Vagina (tissue), 2 donors: ENCODE data around the gene BUB3. TPM values are rescaled to one million over a fixed set of nuclear protein-coding genes. Genes with fewer than 3 reads are reported as not detected.

Source experiments
- DNase-seq, 2 donors: peaks; one replicate each; pipeline ENCODE4 v3.0.0-alpha.2; 2017; ENCODE audit errors: extremely low spot score in 2 of 2
- H3K27ac ChIP-seq: fragments of 200-600 bp; sonication (generic); one replicate; pipeline ENCODE4 v1.5.1; 2019
- H3K27me3 ChIP-seq: fragments of 200-600 bp; sonication (generic); one replicate; pipeline ENCODE4 v1.5.1; 2019
- H3K36me3 ChIP-seq, 2 donors: fragments of 200-600 bp; sonication (generic); one replicate each; pipeline ENCODE4 v1.5.1; 2017 to 2019
- H3K4me1 ChIP-seq: fragments of 200-600 bp; sonication (generic); one replicate; pipeline ENCODE4 v1.5.1; 2019
- H3K4me3 ChIP-seq, 2 donors: fragments of 200-600 bp; sonication (generic); 1 replicate in 1 of 2; 2 replicates in 1 of 2; pipeline ENCODE4 v1.5.1; 2016 to 2019
- H3K9me3 ChIP-seq: fragments of 200-600 bp; sonication (generic); one replicate; pipeline ENCODE4 v1.5.1; 2019
- POLR2A ChIP-seq, 2 donors: fragments of 450-650 bp; IDR thresholded peaks; one replicate each; pipeline ENCODE4 v1.6.1; 2017; ENCODE audit warnings: antibody characterized with exemption in 2 of 2, mild to moderate bottlenecking in 2 of 2, moderate library complexity in 2 of 2
- POLR2AphosphoS5 ChIP-seq, 2 donors: sonication (generic); formaldehyde crosslinking; IDR thresholded peaks; one replicate each; pipeline ENCODE4 v1.9.0; 2017; ENCODE audit warnings: antibody characterized with exemption in 2 of 2, mild to moderate bottlenecking in 2 of 2, low read depth in 1 of 2; ENCODE audit not compliant: insufficient read depth in 1 of 2
- intact Hi-C: fragments of 100-400 bp; cut with DNase I; formaldehyde crosslinking; loops from one replicate; pipeline ENCODE4 v1.15.1; 2023
- total RNA-seq: library from RNA; depleted of rRNA; stranded (reverse); fragments of >200 nt; gene quantifications from one replicate; pipeline ENCODE4 v1.2.3, GENCODE V29; 2016
- TF ChIP-seq, protein P1 (sequence below), 3 experiments: fragments of 450-650 bp in 2 of 3; fragments of 200-600 bp in 1 of 3; sonication (generic) in 1 of 3; IDR thresholded peaks; one replicate each; pipeline ENCODE4 v1.5.1; 2017 to 2019; ENCODE audit warnings: antibody characterized with exemption in 3 of 3, mild to moderate bottlenecking in 2 of 3, moderate library complexity in 2 of 3

The BUB3 gene
- total RNA-seq, 1 donor from 2014 or later, result 128 TPM

DNA sequence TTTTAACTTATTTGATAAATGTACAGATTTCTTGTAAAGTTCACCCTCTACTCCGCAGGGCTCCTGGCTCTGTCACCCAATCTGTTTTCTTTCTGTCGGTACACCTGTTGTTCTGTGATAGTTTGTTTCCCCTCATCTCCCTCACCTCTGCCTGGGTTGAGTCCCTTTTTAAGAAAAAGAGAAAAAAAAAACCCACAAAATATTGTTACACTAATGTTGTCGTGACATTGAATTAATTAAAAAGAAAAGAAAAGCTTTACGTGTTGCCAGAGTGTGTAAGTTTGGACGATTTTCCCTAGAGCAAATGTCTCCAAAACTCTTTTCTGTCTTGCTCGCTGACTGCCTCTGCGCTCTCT is 15.1 kb upstream of the BUB3 start:
- intact Hi-C loops, result no loop called here

DNA sequence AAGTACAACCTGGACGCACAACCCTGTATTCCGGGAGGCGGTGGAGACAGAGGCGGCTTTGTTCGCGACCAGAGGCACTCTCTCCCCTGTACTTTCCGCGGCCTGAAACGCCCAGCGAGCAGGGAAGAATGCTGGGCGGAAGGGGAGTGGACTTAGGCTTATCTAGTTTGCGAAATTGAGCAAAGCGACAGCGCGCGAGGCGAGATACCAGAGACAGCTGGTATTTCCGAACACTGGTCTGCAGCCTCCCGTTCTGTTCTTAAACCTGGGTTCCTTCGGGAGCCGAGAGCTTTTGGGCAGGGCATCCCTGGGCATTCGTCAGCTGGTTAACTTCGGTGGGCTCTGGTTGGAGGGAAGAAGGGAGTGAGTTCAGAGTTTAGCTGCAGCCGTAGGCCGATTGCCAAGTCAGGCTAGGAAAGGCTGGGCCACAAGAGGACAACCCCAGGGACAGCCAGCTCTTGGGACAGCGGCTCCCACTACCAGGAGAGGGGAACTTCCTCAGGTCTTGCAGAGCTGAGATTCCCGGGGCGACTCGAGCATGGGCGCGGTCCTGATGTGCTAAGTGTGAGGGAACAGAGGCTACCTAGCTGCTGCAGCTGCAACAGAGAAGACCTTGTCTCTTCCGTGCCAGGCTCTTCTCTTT is 14.6 kb upstream of the BUB3 start:
- no peaks in the 10 kb centered on the region for H3K36me3 ChIP-seq
- peaks cover 32% of the 10 kb centered on the region for H3K4me1 ChIP-seq
- peaks cover 48% of the 10 kb centered on the region for H3K27me3 ChIP-seq
- intact Hi-C loops, result no loop called here
- H3K27ac ChIP-seq, result no peak overlapping the region
- no peak for DNase-seq
- no peak overlapping the region for H3K4me3 ChIP-seq
- H3K9me3 ChIP-seq, result no peaks in the 10 kb centered on the region
- TF ChIP-seq POLR2AphosphoS5 (IDR thresholded peaks at IDR 0.05; ENCODE audit: insufficient read depth in 1 of 2, low read depth in 1 of 2) (no peak), POLR2A (IDR thresholded peaks at IDR 0.05) (no peak)
- TF ChIP-seq, protein P1, sequence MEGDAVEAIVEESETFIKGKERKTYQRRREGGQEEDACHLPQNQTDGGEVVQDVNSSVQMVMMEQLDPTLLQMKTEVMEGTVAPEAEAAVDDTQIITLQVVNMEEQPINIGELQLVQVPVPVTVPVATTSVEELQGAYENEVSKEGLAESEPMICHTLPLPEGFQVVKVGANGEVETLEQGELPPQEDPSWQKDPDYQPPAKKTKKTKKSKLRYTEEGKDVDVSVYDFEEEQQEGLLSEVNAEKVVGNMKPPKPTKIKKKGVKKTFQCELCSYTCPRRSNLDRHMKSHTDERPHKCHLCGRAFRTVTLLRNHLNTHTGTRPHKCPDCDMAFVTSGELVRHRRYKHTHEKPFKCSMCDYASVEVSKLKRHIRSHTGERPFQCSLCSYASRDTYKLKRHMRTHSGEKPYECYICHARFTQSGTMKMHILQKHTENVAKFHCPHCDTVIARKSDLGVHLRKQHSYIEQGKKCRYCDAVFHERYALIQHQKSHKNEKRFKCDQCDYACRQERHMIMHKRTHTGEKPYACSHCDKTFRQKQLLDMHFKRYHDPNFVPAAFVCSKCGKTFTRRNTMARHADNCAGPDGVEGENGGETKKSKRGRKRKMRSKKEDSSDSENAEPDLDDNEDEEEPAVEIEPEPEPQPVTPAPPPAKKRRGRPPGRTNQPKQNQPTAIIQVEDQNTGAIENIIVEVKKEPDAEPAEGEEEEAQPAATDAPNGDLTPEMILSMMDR (IDR thresholded peaks at IDR 0.05), result no peak

More for the DNA sequence above, 15.1 kb upstream of the BUB3 start:
- no peak for DNase-seq
- Histone ChIP-seq H3K36me3 (no peaks in the 10 kb centered on the region), H3K4me1 (peaks cover 37% of the 10 kb centered on the region), H3K27me3 (peaks cover 48% of the 10 kb centered on the region), H3K27ac (no peak overlapping the region), H3K4me3 (no peak overlapping the region), H3K9me3 (no peaks in the 10 kb centered on the region)
- TF ChIP-seq POLR2AphosphoS5 (IDR thresholded peaks at IDR 0.05; ENCODE audit: insufficient read depth in 1 of 2, low read depth in 1 of 2) (no peak), POLR2A (IDR thresholded peaks at IDR 0.05) (no peak)
- TF ChIP-seq, protein P1 (IDR thresholded peaks at IDR 0.05), result no peak

DNA sequence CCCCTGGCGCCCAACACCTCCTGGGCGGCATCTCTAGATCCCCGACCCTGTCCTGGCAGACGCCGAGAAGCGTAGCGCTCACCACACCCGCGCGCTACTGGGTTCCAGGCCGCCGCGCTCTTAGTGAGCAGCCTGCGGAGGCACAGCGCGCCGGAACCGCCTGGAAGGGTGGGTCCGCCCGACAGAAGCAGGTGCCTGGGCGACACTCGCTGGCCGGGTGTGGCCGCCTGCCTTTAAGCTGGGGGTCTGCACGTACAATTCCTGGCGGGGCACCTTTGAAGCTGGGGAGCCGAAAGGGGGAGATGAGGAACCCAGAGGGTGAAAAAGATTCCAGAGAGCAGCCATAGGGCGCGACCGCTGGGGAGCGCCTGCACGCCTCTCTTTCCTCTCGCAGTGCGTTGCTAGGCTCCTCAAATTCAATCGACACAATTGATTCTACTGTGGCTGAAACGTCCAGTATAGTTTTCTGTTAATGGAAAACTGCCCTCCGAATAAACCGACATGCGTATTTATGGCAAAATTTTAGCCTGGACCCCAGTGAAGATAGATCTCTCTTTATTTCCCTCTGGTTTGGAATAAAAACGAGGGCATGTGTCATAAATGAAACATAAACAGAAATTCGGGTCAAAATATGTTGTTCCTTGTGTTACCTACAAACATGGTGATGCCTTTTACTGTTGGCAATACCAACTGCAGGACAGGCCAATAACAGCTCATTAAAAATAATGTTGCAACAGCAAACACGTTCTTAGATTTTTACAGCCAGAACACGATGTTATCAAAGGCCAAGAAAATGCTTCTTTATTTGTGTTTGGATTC is 13.8 kb upstream of the BUB3 start:
- Histone ChIP-seq H3K4me1 (peaks cover 25% of the 10 kb centered on the region), H3K27me3 (peaks cover 42% of the 10 kb centered on the region), H3K4me3 (no peak overlapping the region), H3K9me3 (no peaks in the 10 kb centered on the region), H3K36me3 (no peaks in the 10 kb centered on the region), H3K27ac (no peak overlapping the region)
- DNase-seq, result no peak
- intact Hi-C loops, result no loop called here
- TF ChIP-seq POLR2AphosphoS5 (IDR thresholded peaks at IDR 0.05; ENCODE audit: insufficient read depth in 1 of 2, low read depth in 1 of 2), result no peak
- no peak for TF ChIP-seq POLR2A (IDR thresholded peaks at IDR 0.05)

DNA sequence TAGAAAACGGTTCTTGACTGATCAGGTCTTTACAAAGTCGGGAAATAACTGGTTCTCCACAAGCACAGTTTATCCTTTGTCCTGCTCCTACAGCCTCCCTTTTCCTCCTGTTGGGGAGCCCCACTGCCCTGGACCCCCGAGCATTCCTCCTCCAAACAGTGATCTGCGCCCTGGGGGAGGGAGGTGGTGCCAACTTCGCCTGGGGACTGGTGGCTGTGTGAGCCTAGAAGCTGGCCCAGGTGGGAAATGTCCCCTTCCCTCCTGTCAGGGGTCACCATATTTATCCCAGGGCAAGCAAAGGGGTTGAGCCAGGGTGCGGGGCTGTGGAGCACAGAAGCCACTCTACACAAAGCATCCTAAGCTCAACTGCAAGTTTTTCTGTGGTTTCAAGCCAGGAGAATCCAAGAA is 13.2 kb upstream of the BUB3 start:
- intact Hi-C loops, result no loop called here
- Histone ChIP-seq H3K9me3 (no peaks in the 10 kb centered on the region), H3K27ac (no peak overlapping the region), H3K27me3 (peaks cover 36% of the 10 kb centered on the region), H3K36me3 (no peaks in the 10 kb centered on the region), H3K4me3 (no peak overlapping the region), H3K4me1 (peaks cover 22% of the 10 kb centered on the region)
- no peak for TF ChIP-seq POLR2A (IDR thresholded peaks at IDR 0.05)
- DNase-seq, result no peak

DNA sequence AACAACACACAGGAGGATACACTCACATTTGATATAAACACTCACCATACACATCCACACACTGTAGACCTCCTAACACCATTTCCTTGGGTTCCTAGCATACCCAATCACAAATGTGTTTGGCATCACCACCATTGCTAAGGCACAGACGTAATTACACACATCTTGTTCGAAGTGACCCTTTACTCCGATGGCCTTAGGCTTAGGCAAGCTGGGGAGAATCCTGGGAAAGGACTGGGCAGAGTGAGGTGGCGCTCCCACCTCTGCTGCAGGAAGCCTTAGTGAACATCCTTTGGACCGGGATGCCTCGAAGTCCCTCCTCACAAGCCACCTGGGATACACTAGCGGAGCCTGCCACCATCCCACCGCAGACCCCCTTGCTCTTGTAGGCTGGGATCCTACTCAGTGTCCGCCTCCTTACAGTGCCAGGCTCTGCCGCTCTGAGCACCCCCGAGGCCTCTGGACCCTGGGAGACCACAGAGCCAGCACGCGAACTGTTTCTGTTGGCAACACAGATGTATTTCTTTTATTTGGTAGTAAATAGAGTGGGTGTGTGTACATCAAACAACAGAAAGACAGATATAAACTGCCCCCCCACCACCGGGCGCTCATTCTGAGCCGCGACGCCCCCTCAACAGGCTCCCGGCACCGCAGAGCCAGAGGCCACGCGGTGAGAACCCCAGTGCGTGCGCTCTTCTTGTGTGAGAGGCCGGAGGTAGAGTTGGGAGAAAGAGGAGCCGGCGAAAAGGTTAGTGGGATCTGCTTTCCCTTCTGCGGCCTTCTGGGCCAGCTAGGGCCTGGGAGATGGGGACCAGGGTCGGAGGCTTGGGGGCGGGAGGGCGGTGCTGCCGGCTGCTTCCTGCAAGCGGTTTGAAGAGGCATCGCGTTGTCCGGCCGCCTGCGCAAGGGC is 12.2 kb upstream of the BUB3 start:
- H3K36me3 ChIP-seq, result no peaks in the 10 kb centered on the region
- DNase-seq, result no peak
- intact Hi-C loops, result no loop called here
- TF ChIP-seq, protein P1 (IDR thresholded peaks at IDR 0.05), result no peak
- TF ChIP-seq POLR2A (IDR thresholded peaks at IDR 0.05) (no peak), POLR2AphosphoS5 (IDR thresholded peaks at IDR 0.05; ENCODE audit: insufficient read depth in 1 of 2, low read depth in 1 of 2) (no peak)
- H3K4me1 ChIP-seq, result peaks cover 18% of the 10 kb centered on the region
- no peak overlapping the region for H3K27ac ChIP-seq
- no peak overlapping the region for H3K4me3 ChIP-seq
- no peaks in the 10 kb centered on the region for H3K9me3 ChIP-seq
- H3K27me3 ChIP-seq, result peaks cover 34% of the 10 kb centered on the region
